ENCODE measurements around the gene PIKFYVE. TPM values are rescaled to one million over a fixed set of nuclear protein-coding genes. Genes with fewer than 3 reads are reported as not detected.

Gene PIKFYVE
- total RNA-seq, 1 donor from 2014 or later = 37.4 TPM

GRCh38 chr2:208399201-208399600, 133.1 kb downstream of the PIKFYVE start:
- intact Hi-C loops (cut with micrococcal nuclease) = loop anchor here (10.0 kb wide), 1 partner anchor 1676 kb away; no protein-coding TSS in a partner anchor

- intact Hi-C loops (cut with micrococcal nuclease) = no loop called here
Observed at GRCh38 chr2:208406474-208407451, 140.7 kb downstream of the PIKFYVE start, which contains the start of gene PTH2R. Gene PTH2R, plus strand, starts transcription at chr2:208406792. Its CDS starts 252 bp downstream, at chr2:208407044.

DNA sequence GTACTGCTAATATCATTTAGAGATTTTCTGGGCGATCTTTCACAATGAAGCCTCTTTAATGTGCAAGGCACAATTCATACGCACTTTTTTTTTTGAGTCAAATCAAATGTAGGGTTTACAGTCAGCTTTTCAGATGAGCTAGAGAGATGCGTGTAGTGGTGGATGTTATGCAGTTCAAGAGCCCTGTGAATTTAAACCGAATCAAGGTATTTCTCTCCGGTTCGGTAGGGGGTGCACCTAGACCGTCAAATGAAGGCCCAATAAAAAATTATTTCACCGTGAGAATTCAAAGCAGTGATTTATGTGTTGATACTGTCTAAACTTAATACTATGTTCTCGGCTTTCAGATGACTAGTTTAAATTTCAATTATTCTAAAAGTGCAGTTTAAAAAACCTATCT, 141.6 kb downstream of the PIKFYVE start:
- intact Hi-C loops (cut with micrococcal nuclease) = no loop called here

Other genes with a start within 250 kb of the PIKFYVE start
- 6.6 and 6.8 TPM in 2 replicates for gene PLEKHM3, start 240.7 kb upstream of the PIKFYVE start, total RNA-seq
- gene CRYGD, start 141.7 kb upstream of the PIKFYVE start, total RNA-seq = not detected in 2 replicates
- gene CRYGC, start 136.4 kb upstream of the PIKFYVE start, total RNA-seq = not detected in 2 replicates
- not detected in 2 replicates for gene CRYGB, start 120.1 kb upstream of the PIKFYVE start, total RNA-seq
- gene CRYGA, start 102.7 kb upstream of the PIKFYVE start, total RNA-seq = not detected in 2 replicates
- not detected in 2 replicates for gene C2orf80, start 76.2 kb upstream of the PIKFYVE start, total RNA-seq
- 21.9 and 22.9 TPM in 2 replicates for gene IDH1, start 11.2 kb upstream of the PIKFYVE start, total RNA-seq
- 0.07 and 0.22 TPM in 2 replicates for gene PTH2R, start 140.5 kb downstream of the PIKFYVE start, total RNA-seq